GM18507 (cell line): ENCODE data around the gene CAMTA1.
"Not testable (repeated sequence)": the region's sequence is repeated elsewhere in the genome, so short reads cannot be mapped to it uniquely, and the experiment has no call there.

Source experiments
- DNase-seq: peaks from one replicate; pipeline ENCODE4 v3.0.0; 2011; ENCODE audit warnings: low read depth; ENCODE audit not compliant: insufficient read length; ENCODE audit errors: extremely low spot score
- FAIRE-seq: peaks from 2 replicates; lab custom pipeline; 2011; peaks lifted over from hg19 to GRCh38; lab: Jason Lieb, UNC

CAMTA1 gene

DNA sequence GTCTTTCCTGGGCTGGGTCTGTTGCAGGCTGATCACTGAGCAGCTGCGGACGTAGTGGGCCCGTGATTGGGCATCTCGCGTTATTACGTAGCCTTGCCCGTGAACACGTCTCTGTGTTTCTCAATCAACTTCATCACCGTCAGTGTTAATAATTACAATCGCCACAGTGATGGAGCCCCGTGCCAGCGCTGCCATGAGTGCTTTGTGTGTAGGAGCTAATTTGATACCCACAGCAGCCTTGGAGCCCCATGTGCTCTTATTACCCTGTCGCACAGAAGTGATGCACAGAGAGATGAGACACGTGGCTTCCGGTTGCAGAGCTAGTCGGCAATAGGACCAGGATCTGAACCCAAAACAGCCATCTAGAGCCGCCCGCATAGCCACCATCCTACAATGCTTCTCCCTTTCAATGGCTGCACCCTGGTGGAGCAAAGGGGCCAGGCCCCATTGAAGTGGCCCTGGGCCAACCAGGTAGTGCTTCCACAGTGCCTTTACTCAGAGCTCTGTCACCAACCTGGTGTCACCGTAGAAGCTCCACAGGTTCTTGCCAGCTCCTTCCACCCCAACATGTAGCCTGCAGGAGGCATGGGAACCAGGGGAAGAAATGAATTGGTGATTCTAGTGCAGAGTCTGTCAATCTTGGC, 587.3 kb downstream of the CAMTA1 start:
- DNase-seq = no peak
- no peak for FAIRE-seq

DNA sequence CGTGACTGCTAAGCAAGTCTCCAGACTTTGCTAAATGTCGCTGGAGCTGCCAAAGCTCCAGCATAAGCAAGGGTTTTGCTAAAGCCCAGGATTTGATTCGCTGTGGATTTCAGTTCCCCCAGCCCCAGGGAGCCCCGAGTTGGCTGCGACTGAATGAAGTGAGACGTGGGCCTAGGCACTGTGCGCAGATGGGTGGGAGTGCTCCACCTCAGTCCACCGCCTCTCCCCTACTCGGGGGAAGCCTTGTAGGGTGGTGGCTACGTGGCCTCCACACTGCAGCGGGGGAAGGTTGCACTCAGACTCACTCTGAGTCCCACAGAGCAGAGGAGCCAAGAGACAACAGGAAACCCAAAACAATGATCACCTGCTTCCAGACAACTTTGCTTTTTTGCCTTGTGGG, 588.0 kb downstream of the CAMTA1 start:
- FAIRE-seq = no peak
- DNase-seq = no peak

DNA sequence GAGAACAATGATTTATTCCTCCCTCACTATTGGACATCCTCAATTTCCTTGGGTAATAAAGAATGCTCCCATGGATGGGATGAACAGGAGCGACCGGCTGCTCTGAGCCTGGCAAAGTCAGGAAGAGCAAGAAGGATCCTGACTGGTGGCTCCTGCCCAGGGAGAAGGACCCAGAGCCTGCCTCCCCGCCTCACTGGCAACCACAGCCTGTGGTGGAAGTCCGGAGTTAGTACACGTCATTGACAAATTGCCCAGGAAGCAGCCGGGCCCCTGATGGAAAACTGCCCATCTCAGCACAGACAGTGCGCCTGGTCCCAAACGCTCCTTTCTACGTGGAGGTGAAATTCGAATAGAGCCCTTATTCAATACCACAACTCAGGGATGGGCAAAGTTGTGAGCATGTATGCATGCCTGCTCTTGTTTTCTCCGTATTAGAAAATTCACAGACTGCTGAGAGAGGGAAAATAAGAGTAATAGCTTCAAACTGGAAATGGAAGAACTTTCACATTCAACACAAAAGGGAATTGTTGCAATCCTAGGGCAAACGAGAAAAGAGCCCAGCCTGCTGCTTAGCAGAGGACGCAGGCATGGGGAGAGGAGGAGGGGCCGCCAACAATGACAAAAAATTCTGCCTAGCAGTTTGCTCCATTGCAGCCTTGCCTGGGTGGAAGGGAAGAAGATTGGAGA, 588.8 kb downstream of the CAMTA1 start:
- DNase-seq (no peak), FAIRE-seq (no peak)

DNA sequence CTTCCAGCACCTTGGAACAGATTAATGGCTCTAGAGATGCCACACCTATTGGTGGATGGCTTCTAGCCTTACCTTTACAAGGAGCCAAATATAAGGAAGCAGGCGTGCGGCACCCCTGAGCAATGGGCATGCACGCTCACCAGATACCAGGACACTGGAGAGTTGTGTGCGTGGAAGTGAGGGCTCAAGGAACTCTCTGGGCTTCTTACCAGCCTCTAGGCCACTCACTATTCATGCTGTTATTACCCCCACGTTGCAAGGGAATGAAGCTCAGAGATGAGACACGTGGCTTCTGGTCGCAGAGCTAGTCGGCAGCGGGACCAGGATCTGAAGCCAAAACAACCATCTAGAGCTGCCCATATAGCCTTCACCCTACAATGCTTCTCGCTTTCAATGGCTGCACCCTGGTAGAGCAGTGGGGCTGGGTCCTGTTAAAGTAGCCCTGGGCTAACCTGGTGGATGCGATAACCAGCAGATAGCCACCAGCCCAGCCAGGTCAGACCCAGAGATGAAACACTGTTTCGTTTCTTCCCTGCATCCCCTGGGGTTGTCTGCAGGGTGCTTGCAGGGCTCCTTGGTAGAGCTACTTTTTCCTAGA, 589.4 kb downstream of the CAMTA1 start:
- FAIRE-seq = no peak
- DNase-seq = no peak

DNA sequence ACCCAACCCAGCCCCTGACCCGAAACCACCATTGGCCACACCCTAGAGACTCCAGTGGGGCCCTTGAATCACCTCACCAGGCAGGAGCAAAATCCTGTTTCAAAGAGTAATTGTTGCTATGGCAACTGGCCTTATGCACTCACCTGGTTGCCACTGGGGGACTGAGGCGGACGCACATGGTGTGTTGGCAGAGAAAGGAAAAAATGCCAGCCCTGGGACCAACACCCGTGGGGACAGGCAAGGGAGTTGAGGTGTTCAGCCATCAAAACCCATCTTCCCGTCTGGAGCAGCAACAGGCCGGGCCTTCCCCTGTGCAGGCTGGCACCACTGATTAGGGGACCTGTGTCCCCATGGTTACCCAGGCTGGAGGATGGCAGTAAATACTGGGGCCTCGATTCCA, 590.1 kb downstream of the CAMTA1 start:
- no peak for FAIRE-seq

DNA sequence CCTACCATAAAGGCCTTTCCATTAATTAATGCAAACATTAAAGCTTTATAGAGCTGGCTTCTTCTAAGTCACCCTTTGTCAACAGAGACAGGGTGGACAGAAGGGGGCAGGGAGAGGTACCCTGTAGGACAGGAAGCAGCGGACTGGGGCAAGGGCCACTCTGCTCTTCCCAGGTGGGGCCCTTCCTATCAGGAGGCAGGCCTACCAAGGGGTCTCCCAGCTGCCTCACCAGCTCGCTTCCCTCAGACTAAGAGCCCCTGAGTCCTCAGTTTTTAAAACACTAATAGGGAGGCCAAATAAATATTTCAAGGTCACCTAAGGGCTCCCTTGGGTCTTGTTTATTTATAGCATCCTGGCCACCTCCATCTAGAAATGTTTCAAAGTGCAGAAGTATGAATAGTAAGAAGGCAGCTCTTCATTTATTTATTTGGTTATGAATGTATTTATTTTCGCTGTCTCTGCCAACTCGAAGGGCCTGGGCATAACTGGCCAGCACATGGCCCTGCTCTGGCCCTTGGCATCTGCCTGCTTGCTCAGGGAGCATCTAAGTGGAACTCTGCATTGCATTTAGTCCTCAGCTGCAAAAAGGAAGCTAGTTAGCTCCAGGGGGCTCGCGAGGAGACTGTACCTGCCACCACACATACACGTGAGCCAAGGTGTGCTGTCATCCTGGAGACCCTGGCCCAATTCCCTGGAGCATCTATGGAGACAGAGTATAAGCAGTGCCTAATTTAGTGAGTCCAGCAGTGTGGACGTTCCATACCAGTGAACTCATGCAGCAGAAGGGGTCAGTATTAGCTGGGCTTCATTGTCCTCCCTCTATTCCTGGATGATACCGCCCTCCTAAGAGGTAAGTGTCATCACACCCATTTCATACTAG, 590.8 kb downstream of the CAMTA1 start:
- DNase-seq (no peak), FAIRE-seq (no peak)

More for the DNA sequence above, 590.1 kb downstream of the CAMTA1 start:
- no peak for DNase-seq

DNA sequence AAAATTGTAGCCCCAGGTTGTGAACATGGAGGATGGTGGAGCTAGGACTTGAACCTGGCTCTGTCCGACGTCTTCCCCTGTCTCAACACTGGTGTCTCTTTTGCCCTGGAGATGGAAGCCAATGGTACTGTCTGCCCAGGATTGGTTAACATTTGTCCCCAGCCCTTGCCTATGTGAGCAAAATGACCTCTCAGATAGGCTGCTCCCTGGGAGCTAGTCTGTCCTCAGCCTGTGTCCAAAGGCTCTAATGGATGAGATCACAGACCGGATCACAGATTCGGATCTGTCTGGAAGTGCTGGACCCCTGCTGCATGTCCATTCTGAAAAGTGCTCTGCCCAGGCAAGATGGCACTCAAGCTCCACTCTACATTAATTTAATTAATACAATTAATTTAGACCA, 591.4 kb downstream of the CAMTA1 start:
- FAIRE-seq = no peak
- no peak for DNase-seq

DNA sequence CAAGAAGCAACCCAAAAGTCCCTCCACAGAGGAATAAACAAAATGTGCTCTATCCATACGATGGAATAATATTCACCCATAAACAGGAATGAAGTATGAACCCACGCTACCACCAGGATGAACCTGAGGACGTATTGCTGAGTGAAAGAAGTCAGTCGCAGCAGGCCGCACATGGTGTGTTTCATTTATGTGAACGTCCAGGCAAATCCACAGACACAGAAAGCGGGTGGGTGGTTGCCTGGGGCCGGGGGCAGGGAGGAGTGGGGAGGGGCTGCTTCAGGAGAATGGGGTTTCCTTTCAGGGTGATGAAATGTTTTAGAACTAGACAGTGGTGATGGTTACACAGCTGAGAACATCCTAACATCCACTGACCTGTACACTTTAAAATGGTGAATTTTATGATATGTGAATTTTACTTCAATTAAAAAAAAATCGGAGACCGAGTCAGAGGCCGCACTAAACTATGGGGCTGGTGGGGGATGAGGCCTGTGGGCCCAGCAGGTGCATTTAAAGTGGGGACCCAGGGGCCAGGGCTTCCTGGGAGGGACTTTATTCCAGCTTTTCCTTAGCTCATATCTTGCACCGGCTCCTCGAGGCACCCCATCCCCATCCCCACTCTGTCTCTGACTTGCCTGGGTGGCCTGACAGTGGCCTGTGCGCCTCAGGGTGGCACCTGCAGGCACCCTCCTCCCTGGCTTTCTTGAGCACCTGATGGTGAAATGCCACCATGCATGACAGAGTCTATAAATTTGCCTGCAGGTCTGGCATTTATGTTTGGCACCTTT, 593.3 kb downstream of the CAMTA1 start:
- FAIRE-seq (no peak), DNase-seq (no peak)

DNA sequence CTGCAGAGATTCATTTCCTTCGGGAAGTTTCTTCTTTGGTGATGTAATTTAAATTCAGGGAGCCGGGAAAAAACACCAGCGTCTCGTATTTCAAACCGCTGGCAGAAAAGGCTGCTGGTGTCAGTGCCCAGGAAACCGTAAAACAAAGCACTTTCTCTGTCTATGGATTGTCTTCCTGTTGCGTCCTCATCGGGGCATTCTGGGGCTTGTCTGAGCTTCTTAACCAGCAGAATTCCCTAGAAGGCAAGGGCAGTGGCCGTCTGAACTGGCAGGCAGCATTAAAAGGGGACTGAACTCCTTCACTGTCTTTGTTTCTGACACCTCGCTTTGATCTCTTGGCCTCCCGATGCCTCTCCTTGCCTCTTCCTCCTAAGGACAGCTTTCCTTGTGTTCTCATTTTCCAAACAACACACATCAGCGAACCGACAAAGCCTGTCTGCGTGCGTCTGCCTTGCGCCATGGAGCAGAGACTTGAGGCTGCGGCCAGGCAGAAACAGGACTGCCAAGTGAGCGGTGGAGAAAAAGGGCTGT, 594.3 kb downstream of the CAMTA1 start:
- no peak for DNase-seq
- no peak for FAIRE-seq

DNA sequence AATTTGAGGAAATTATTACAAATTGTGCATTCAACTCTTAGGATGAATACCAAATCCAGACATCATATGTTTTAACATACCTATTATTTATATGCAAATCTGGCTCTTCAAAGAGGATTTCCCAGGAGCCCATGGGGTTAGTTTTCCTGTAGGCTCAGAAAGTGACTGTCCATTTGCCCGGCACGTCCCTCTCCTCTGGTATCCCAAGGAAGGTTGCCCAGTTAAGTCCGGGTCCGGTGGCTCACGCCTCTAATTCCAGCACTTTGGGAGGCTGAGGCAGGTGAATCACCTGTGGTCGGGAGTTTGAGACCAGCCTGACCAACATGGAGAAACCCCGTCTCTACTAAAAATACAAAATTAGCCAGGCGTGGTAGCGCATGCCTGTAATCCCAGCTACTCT, 594.8 kb downstream of the CAMTA1 start:
- DNase-seq, FAIRE-seq: not testable (repeated sequence)

DNA sequence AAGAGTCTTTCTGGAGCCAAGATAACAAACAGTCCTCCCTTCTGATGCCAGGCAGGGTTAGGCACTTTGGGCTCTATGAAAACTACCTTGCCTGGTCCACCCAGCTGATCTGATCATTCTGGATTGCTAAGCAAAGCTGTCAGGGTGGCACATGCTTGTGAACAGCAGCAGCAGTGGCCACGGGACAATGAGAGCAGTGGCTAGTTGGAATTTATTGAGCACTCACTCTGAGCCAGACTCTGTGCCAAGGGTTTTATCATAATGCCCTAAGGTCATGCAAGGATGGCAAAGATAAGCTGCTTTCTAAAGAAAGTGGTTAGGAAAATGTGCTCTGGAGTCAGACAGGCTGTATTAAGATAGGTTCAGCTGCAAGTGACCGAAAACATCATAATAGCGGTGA, 595.5 kb downstream of the CAMTA1 start:
- DNase-seq (no peak), FAIRE-seq (no peak)

DNA sequence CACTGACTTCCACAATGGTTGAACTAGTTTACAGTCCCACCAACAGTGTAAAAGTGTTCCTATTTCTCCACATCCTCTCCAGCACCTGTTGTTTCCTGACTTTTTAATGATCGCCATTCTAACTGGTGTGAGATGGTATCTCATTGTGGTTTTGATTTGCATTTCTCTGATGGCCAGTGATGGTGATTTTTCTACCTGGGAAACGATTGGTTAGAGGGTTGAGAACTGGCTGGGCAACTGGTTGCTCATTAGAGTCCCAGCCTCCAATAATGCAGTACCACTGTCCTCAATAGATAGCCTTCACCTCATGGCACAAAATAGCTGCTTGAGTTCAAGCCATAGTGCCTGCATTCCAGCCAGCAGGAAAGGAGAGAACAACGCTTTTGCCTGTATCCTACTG, 596.5 kb downstream of the CAMTA1 start:
- not testable (repeated sequence) for FAIRE-seq, DNase-seq

DNA sequence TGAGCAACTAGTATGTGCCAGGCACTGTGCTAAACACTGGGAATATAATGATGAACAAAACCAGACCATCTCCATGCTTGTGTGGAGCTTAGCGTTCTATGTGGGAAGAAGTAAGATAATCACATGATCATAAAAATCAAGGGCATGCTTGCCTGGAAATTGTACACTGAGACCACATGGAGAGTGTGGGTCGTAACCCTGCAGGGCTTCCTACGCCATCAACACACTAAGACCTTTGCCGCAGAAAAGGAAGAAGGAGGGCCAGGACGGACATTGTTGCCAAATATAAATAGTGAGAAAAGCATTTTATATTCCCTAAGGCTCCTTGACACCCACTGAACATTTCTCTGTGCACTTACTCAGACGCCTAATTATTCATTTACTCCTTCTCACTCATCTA, 597.7 kb downstream of the CAMTA1 start:
- no peak for DNase-seq
- FAIRE-seq = no peak

DNA sequence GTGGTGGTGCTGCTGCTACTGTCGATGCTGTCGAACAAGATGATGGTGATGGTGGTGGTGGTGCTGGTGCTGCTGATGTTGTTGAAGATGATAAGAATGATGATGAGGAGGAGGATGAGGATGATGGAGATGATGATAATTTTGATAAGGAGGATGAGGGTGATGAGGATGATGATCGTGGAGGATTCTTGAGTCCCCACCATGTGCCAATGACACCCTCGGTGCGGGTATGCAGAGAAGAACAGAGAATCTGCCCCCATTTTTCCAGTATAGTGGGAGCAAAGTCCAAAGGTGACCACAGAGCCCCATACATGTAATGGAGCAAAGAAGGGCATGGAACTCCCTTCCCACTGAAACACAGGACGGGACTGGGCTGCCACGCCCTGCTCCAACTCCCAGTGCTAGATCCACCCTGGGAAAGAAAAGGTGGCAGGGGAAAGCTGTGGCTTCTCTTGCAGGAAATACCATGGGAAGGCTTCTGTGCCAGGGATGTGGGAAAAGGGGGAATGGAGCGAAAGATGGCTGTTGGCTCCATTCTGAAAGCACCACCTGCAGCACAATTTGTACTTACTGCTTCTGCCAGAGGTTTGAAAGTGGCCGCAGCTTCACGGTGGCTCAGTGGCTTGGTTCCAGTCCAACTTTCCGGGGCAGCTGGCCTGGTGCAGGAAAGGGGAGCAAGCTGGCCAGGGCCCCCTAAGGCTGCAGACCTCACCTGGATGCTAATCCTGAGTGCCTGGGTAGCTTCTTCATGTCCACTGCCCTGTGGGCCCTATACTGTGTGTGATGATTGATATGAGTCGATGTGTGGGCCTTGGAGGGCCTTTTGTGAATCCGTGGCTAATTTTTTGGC, 598.6 kb downstream of the CAMTA1 start:
- FAIRE-seq = no peak
- no peak for DNase-seq

DNA sequence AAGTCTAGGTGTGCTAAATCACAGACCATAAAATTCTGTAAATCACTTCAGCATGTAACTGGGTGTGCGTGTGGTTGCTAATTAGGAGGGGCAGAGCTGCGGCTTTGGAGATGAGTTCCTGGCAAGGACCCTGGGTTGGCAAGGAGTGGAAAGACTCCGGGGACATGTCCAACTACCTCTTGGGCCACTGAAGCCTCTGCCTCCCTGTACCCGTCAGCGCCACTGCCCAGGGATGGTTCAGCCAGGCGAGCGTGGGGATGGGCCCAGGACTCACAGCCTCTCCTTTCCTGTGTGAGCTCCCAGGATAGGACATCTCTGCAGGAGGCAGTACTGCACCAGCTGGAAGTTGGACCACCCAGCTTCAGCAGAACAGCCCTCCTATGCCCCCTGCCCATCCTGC, 599.4 kb downstream of the CAMTA1 start:
- FAIRE-seq (no peak), DNase-seq (no peak)

DNA sequence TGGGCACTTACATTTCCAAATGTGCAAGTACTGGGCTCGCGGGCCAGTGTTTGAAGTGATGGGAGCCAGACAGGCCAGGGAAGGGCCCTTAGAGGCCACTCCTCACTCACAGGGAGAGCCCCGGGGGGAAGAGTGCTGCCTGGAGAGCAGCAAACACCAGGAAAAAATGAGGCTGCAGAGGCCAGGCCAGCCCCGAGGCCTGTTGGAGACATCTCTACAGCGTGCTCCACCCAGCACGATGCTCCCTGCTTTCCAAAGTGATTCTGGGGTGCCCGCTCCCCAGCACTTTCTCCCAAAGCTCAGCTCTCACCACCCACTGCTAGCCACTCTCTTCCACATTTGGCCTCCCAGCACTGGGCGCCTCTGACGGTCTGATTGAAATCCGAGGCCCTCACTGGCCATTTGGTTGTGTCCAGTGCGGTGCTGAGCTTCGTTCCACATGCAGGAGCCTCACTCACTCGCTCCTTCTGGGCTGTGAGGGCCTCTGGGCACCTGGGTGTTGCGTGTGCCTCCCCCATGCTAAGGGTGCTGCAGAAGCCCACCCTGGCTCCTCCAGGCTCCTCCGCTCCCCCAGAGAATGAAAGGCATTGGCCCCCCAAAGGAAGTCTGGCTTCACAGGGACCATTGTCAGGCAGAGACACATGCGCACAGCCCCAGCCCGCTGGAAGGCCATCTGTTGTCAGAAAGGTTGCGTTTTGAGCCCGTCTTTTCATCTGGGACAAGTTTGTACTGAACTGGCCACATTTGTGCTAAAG, 600.4 kb downstream of the CAMTA1 start:
- no peak for FAIRE-seq
- DNase-seq = no peak

DNA sequence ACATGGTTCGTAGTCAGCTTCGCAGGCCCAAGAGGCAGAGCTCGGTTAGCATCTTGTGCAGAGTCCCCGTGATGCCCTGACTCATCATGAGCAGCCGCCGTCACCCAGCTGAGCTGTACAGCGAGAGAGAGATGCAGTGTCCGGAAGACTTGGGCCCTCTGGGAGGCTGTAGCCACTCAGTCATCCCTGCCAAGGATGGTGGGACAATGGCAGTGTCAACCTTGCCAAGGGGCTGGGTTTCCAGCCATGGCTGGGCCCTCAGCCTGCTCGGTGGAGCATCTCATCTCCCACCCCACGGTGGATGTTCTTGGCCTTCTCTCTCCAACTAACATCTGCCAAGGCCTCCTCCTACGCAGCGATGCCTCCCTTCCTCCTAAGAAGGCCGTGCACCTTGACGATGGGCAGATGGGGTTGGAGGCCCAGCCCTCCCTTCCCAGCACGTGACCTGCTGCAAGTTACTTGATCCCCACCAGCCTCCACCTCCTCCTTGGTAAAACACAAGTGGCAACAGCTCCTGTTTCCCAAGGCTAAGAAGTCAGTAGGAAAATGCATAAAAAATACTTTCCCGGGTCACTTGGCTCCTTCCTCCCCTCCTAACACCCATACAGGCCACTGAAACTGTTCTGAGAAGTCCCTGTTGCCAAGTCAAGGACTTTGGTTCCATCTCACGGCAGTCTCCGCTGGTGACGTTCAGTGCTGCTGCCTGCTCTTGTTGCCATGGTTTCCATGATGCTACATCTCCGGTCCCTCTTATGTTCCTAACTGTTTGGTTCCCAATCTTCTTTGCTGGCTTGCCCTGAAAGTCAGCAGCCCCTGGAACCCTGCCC, 601.2 kb downstream of the CAMTA1 start:
- DNase-seq = no peak
- no peak for FAIRE-seq
